HUDEP-2 (cell line): ENCODE data around the gene YIPF7.

Source experiments
- DNase-seq, 76 experiments: peaks; one replicate each; lab custom pipeline; 2025; ENCODE audit not compliant: unreplicated experiment in 76 of 76; lab: John Stamatoyannopoulos, UW

The YIPF7 gene

DNA sequence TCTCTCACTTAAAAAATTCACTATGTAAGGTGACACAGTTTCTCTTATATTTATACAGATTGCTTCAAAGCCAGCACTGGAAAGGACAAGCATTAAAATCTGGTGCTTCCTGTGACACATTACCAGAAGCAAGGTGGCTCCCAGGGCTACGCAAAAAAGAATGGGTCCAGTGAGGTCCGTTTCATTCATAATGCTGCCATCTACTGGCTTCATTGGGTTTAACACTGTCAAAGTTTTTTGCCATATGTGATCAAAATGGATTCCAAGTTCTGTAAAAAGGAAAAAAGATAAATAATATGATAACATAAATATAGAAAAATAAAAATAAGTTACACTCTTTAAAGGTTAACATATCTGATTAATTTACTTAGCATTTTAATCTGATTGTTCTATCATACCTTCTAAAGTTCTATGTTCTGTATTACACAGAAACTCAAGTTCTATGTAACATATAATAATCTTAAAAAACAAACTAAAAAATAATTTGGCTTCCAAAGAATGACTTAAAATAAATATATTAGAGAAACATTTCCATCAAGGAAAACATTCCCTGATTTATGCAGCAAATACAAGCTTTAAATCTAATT, 22.1 kb downstream of the YIPF7 start:
- DNase-seq = peak in 42 of 76 experiments; percentile 0 to 71 (median 35)

DNA sequence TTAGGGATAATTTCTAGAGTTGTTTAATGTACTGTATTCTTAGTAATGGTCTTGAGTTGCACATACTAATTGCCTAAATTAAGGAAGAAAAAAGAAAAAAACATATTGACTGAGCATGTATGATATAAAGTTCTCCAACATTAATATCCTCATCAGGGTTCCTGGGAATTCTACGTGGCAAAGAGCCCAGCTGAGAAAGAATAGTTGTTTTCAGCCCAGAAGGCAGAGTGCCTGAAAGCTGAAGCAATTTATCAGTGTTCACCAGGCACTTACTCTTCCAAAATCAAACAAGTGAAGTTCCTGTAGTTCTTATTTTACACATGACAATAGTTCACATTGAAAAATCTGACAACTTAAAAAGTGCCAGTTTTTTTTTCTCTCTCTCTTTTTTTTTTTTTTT, 27.7 kb downstream of the YIPF7 start:
- DNase-seq = no peak

- DNase-seq = no peak
Measured at GRCh38 chr4:44616621-44617020, 34.8 kb downstream of the YIPF7 start.

DNA sequence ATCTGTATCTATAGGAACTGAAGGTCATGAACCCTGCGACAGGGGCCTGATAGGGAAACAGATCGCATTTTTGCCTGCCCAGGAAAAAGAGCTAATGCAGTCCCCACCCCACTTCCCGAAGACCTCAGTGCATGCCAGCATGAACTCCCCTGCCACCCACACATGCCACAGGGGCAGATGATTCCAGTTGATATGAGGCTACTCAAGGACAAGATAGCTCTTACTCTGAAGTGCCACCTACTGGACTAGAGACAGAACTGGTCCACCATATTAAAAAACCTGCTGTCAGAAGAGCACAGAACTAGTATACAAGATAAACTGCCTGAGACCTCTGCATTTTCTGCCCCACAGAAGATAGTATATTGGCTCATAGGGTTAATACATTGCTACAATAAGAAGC, 68.0 kb downstream of the YIPF7 start:
- DNase-seq = peak in 75 of 76 experiments; percentile 3 to 94 (median 79)

GRCh38 chr4:44580231-44580630, 71.2 kb downstream of the YIPF7 start:
- no peak for DNase-seq

DNA sequence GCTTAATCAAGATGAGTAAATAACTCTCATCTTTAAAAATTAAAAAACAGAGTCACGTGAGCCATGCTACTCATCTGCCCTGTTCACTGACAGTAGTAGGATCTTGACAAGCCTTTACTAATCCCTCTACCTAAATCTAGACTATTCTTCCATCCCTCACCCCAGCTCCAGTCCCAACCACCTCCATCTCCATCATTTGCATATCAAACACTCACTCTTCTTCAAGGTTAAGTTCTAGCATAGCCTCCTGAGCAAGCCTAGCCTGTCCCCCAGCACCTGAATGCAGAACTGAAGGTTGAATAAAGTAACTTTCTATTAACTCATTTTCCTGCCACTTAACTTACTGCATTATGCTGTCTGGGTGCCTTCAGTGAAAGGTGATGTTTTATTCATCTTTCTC, 72.5 kb downstream of the YIPF7 start:
- no peak for DNase-seq
